GM18868 (cell line): ENCODE measurements around the gene KL.
A peak's percentile ranks its signal among the peaks of the same experiment; 100 is the strongest.

Experiments
- ATAC-seq: cut with Tn5 transposase; IDR thresholded peaks from one replicate; pipeline ENCODE4 v1.9.1; 2021; ENCODE audit warnings: mild to moderate bottlenecking, moderate library complexity; ENCODE audit not compliant: unreplicated experiment

KL gene

DNA sequence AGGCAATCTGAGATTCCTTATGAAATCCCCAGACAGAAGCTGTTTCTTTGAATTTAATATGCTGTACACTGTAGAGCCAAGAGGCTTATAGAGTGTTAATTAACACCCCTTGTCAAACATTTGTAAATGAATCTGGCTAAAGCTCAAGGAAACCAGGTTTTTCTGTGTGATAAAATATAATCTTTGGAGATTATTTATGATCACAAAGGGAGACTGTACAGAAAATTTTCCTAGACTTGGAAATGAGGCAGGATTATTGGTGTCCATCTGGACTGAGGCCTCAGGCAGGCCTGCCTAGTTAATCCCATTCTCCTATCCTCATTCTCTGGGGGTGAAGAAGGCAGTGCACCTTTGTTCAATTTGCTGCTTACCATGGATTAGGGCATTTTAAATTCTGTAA is 17.8 kb downstream of the KL start:
- no peak for ATAC-seq

DNA sequence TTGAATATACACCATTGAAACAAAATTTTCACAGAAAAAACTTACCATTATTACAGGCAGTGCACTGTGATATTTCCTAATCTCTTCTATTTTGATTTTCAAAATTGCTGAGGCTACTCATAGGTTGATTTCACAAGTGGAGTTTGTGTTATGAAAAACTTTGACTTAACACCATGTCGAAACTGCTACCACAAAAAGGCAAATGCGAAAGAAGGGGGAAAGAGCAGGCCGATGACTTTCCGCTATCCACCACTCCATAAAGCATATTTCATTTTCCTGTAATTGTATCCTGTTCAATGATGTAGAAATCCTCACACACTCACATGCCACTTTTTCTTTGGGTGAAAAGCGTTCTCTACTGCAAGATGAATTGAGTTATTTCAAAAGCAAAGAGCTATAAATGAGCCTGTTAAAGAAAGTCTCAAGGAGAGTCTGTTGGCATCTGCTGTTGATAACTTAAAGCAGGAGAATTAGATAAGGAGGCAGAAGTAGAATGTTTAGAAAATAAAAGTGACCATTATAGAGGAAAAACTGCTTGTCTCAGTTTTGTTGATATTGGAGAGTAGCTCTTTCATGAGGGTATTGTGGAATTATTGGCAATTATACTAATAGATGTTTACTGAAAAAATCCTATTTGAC is 18.8 kb downstream of the KL start:
- ATAC-seq = no peak

DNA sequence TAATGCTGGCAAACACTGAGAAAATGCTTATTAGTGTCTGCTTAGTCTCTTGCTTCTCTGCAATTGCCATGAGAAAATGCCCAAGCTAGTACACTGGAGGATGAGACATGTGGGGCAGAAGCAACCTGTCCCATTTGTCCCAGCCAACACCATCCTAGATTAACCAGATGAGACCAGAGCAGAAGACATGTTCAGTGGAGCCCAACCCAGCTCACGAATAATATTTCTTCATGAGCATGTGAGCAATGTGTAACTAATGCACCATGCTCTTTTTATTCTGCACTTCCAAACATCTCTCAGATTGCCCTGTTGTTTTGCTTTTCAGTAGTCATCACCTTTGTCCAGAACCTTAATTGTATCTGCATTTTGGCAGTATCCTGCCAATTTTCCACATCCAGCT is 21.4 kb downstream of the KL start:
- ATAC-seq = no peak

DNA sequence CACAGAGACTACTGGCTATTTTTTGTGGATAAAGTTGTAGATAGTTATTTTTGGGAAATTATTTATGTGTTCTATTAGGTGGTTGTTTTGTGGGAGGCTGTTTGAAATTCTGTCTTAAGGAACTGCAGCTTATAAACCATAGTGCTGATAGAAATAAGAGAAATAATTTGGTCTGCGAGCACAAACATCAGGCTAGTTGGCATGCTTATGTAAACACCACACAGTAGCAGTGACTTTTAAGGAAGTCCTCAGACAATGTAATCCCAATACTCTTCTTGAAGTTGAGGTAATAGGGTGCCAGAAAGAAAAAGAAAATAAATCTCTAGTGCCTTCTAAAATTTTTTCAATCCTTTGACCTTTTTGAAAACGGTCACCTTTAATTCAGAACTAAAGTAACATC is 23.9 kb downstream of the KL start:
- ATAC-seq = no peak

DNA sequence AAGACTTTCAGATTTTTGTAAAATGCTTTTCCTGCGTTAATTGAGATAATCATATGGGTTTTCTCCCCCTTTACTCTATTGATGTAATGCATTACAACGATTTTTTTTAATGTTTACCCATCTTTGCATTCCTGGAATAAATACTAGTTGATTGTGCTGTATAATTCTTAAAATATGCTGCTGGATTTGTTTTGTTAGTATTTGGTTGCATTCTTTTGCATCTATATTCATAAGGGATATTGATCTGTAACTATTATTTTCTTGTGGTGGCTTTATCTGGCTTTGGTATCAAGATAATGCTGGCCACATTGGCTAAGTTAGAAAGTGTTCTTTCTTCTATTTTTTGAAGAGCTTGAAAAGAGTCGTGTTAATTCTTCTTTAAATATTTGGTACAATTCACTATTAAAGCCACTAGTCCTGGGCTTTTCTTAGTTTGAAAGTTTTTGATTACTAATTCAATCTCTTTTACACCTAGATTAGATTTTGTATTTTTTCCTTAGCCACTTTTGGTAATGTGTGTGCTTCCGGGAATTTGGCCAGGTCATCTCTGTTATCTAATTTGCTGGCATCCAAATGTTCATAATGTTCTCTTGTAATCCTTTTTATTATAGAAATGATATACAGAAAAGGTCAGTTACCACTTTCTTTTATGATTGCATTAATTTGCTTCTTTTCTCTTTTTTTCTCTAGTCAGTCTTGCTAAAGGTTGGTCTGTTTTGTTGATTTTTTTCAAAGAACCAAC is 29.8 kb downstream of the KL start:
- ATAC-seq = no peak

DNA sequence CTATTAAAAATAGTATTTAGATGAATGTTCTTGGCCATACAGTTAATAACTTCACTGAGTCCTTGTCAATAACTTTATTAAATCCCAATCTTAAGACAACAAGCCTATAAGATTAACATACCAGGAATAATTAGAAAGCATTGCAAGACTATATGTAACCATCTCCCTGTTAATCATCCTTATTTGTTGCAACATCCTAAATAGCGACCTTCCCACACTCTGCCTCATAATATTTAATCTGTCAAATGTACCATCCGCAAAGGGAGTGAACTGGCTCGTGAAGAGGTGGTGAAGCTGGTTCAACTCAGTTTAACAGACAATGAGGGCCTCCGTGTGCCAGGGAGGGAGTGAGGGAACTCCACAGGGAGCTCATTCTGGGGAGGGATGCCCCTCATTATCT is 33.9 kb downstream of the KL start:
- ATAC-seq = no peak

DNA sequence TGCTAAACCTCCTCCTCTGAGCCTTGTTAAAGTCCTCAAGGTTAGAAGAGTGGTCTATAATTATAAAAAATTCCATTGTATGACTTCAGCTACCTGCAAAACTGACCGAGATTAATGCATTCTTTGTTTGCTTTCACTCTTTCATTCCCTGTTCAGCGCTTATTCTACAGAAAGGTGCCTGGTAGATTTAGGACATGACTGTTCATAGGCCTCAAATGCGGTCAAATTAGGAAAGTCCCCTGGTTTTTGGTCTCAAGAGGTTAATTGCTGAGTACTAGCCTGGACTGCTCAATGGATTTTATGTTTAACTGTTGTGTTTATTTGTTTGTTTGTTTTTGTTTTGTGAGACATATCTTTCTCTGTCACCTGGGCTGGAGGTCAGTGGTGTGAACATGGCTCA is 35.4 kb downstream of the KL start:
- ATAC-seq = peak; percentile 81

DNA sequence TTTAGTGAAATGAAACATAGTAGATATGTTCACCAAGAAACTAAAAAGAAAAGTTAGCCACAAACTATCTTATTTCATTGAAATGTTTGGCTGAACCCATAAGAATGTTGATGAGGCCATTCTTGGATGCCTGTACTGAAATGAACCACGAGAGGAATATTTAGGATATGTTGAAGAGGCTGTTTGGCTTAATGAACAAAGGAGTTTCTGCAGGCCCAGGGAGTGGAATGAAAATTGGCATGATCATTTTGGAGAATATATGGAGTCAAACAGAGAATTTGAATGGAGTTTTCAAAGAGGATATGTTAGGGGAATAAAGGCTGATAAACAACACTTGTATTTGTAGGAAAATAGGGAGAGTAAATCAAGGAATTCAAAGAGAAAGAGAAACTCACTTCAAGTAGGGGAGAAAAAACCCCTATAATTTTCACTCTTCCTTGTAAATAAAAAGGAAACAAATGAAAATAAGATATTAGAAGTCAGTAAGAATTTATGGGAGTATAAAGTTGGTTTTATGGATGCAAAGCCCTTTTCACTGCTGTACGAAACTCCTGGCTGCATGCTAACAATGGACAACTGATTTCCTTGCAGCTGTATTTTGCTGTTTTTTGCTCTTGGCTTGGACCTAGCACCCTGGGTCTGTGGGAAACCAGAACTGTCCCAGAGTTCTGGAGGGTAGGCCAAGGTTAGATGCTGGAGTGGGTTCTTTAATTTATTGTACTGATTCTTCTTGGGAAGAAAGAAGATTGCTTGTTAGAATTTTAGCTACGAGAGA is 36.5 kb downstream of the KL start:
- ATAC-seq = no peak

DNA sequence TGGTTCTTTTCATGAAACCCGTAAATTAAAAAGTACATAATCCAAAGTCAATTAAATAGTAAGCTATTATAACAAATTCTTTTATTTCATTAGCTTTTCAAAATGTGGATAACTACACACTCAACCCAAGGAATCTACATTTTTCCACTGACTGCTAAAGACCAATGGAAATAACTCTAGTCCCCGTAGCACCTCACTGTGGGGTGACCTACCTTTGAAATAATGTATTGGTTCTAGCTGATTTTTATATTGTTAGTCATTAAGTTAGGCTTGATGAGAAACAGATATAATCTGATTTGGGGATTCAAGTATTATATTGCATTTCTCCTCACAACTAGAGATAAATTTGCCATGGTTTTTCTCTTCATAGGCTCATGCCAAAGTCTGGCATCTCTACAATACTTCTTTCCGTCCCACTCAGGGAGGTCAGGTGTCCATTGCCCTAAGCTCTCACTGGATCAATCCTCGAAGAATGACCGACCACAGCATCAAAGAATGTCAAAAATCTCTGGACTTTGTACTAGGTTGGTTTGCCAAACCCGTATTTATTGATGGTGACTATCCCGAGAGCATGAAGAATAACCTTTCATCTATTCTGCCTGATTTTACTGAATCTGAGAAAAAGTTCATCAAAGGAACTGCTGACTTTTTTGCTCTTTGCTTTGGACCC is 37.3 kb downstream of the KL start:
- no peak for ATAC-seq

DNA sequence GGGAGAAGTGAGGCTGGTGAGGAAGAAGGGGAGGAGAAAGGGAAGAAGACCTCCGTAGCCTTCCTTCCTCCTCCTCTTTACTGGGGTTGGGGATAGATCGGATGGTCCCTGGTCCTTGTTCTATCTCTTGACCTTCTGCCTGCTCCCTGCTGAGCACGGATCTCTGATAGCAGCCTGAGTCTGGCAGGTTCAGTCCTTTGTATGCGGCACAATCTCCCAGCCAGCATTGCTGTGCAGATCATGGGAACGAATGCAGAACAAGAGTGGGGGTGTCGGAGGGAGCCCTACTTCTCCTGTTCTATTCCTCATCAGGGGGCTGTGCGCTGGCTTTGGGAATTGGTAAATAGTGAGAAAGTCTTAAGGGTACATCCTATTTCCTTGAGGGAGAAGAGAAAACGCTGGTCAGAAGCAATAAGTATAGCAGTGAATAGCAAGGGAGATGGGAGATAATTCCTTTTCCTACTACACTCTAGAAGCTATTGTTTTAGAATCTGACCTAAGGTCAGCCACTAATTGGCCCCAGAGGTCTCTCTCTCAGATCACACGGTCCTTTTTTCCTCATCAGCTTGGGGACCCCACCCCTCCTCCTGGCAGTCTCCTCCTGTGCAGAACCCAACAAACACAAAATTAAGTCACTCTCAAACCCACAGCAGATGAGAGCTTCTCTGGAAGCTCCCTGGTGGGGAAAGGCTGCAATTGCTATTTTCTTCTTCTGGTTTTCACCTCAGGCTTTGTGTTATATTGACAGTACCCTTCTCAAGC is 41.0 kb downstream of the KL start:
- peak; percentile 92 for ATAC-seq

DNA sequence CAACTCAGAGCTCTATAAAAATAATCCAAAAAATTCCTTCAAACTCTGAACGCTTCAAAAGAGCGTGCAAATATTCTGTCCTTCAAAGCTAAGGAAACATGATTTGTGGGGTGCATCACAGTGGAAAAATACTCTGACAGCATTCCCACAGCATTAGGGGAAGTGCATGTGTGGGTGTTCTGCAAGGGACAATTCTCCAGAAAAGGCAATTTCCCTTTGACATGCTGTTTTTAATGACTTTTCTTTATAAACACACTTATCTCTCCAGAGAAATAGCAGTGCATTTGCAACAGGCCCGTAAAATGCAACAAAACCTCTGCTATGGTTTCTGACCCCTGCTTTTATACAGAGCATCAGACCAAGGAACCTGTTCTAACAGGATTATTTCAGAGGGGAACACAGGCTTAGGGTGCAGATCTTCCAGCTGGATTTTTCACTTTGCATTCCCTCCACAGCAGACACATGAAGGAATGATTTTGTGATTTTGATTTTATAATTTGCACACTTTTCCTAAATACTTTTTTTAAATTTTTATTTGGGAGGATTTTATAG is 42.6 kb downstream of the KL start:
- ATAC-seq = no peak

DNA sequence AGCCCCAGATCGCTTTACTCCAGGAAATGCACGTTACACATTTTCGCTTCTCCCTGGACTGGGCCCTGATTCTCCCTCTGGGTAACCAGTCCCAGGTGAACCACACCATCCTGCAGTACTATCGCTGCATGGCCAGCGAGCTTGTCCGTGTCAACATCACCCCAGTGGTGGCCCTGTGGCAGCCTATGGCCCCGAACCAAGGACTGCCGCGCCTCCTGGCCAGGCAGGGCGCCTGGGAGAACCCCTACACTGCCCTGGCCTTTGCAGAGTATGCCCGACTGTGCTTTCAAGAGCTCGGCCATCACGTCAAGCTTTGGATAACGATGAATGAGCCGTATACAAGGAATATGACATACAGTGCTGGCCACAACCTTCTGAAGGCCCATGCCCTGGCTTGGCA is 44.6 kb downstream of the KL start:
- no peak for ATAC-seq

DNA sequence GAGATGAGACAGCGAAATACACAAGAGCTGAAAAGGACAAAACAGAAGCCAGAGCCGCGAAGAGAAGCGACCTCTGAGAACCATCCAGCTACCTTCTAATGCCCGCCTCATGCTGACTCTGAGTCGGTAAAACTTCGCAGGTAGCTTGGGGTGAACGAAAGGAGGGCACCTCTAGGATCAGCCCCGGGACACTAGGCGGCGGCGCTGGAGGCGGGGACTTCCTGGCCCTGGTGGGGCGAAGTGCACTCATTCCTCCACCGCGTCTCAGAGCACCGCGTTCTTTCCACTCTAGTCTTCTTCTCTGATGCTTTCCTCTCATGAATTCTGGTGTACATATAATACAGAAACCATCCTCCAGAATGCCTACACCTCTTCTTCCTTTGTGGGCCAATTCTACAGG is 50.1 kb downstream of the KL start:
- no peak for ATAC-seq

DNA sequence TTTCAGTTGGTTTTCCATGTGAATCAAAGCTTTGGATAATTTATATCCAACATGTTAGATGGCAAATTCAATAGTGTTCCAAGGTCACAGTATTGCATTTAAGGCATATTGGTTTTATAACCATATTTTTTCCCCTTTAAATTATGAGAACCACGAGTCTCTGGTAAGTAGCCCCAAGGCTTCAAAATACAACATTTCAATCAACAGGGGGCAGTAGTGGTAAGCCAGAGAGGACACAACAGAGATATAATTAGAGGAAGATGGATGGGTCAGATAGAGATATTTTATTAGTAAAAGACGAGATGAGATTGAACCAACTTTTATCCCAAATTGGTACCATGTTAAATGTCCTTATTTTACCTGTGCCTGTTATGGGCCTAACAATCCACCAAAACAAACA is 53.1 kb downstream of the KL start:
- ATAC-seq = no peak

DNA sequence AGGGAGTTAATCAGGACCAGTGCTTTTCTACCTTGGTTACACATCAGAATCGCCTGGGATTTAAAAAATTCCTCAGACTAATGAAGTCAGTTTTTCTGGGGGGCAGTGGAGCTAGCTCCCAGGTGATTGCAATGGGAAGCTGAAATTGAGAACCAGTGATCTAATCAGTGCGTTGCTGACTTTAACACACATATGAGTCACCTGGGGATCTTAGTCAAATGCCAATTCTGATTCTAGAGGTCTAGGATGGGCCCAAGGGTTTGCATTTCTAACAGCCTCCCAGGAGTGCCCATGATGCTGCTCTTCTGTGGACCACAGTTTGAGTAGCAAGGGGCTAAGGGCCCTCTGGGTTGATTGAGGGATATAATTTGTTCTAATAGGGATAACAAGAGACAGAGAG is 54.5 kb downstream of the KL start:
- no peak for ATAC-seq

DNA sequence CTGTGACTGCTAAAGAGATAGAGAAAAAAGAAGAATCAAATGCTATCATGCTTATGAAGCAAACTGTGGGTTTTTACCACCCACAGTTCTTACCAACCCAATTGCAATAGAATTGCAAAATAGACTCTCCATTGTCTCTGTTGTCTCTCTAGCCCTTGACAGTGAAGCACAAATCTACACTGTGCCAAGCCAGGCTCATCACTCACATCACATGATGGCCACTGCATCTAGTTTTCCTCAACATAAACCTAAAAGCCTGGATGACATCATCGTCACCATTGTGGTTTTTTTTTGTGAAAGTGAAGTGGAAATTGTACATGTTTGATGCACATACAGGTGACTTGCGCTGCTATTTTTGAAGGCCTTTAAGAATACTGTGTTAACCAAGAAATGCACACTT is 56.1 kb downstream of the KL start:
- ATAC-seq = no peak

DNA sequence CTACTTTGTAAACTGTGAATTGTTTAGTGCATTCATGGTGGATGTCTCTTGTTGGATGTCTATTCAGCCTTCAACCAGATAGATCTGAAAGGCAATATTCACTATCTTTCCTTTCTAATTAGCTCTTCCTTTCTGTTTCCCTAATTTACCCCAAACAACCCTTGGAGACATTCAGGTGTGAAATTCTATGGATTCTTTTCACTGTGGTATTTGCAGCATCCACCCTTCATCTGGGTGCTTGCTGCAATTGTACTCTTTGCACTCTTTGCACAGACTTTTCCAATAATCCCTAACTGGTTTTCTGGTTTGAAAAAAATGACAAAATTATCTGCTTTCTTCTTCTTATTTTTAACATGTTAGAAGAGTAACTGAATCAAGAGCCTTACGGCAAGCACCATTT is 56.5 kb downstream of the KL start:
- no peak for ATAC-seq

DNA sequence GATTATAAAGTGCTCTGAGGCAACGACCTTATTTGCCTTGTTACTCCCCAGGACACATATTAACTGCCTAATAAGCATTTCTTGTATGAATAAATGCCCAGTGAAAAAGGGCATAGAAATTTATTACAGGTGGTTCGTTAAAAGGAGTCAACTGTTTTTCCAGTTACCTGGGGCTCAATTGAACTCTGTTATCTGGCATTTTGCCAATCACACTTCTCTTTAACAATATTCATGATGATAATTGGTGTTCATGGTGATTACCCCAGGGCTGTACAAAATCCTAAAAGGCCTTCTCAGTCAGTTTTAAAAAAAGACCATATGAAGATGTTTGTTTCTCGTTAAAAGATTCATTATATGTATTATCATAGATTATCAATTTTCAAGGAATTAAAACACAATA is 57.1 kb downstream of the KL start:
- no peak for ATAC-seq

DNA sequence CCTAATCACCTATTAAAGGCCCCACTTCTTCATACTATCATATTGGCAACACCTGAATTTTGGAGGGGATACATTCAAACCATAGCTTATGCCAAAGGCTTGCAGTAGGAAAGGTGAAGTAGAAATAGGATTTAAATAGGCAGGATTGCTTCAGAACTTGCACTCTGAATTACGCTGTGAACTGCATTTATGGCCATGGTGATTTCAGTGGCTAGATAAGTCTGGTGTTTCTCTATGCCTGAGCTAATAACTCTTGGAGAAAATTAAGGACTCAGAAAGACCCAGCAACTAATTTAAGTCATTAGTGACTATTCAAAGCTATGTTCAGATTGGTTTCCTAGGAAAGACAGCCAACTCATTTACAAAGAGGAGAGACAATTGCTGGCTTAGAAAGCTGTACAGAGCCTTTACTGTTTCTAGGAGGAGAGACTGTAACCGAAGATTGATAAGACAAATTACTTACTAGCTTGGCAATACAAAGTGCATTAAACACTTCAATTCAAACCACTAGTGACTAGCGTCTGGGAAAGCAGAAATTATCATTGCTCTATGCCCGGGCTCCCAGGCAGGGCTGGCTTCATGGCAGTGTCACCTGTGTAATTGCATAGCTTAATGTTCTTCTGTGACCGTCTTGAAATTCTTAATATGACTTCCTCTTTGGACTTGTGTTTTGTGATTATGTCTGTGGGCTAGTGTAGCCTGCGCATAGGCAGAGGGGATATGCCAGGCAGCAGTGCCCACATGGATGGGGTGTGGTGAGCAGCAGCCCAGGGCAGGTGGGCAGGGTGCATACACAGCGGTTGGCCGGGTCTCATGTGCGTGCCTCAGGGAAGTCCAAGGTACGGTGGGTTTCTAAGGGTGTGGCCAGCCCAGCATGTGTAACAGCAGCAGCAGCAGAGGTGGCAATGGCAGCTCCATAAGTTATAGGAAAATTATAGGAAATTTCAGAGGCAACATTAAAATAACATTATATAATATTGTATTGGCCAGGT is 60.1 kb downstream of the KL start:
- ATAC-seq = no peak
